ENCODE data around the gene PARD3.

The PARD3 gene

GRCh38 chr10:34109495-34109894, 705.6 kb downstream of the PARD3 start:
- DNase-seq: no peak

- no peak for DNase-seq
These were observed 707.2 kb downstream of the PARD3 start for GRCh38 chr10:34107626-34108516.

GRCh38 chr10:34106356-34106885, 708.7 kb downstream of the PARD3 start:
- no peak for DNase-seq

GRCh38 chr10:34104829-34105572, 710.1 kb downstream of the PARD3 start:
- no peak for DNase-seq

DNA sequence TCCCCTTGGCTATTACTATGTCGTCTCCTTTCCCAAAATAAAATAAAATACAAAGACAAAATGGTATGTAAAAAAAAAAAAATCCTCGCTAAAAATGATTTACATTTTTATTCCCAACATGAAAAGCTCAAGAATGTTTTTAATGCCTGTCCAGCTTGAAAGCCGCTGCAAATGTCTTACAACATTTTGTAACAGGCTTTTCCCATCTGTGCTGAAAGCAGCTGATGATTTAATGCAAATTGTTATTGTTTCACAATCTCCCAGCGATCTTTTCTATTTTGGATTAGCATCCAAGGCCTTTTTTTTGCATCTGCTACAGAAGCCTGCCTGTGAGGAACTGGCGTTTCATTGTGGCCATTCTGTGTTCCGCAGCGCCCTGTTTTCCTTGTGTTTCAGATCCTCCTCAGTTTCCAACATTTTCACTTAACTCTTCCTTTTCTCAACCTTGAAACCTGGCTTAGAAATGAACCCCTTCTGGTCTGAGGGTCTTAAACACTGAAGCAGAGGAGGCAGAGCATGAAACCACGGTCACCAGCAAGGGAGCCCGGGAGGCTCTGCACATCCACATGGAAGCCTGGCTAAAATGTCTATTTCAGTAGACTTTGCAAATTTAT, 712.1 kb downstream of the PARD3 start:
- DNase-seq: no peak

DNA sequence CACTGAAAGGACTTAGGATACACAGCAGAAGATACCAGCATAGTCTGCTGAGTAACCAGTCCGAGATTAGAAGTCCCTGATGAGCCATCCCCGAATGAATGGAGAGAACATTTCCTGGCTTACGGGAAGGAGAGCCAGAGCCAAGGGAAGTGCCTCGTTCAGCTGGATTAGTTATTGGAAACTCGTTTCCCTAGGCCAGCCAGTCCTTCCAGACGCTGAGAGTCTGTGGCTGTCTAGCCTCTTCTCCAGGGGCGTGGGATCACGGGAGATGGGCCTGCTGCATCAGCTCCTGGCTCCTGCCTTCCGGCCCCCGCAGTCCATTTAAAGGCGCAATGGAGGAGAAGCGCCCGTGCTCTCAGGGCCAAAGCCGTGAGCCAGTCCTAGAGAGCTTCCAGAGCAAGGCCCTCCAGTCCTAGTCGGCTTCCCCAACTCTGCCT, 712.8 kb downstream of the PARD3 start:
- DNase-seq: no peak

DNA sequence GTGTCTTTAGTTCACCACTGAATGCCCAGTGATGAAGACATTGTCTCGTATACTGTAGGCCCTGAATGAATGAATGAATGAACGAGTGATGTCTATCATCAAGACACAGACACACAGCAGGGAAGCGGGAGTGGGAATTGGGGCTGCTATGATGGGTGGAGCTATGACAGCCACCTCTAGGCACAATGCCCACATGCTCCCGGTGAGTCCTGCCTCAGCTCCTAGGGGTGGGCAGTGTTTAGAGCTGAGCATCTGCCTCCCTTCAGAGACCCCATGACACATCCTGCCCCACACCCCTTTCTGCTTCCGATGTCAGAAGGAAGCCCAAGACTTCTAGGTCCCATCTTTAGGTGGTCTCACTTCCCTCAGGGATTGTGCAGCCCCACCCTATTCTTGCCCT, 714.1 kb downstream of the PARD3 start:
- no peak for DNase-seq

- DNase-seq: no peak
These were observed 716.1 kb downstream of the PARD3 start for GRCh38 chr10:34098821-34099567.

GRCh38 chr10:34097682-34098081, 717.4 kb downstream of the PARD3 start:
- DNase-seq: no peak

DNA sequence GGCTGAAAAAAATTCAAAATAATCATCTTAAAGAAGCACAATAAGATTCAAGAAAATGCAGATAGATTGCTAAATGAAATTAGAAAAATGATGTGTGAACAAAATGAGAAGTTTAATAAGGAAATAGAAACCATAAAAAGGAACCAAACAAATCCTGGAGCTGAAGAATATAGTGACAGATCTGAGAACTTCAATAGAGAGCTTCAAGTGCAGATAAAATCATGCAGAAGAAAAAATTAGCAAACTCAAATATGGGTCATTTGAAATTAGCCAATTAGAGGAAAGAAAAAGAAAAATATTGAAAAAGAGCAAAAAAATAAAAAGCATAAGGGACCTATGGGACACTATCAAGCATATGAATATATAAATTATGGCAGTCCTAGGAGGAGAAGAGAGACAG, 720.1 kb downstream of the PARD3 start:
- DNase-seq: no peak

DNA sequence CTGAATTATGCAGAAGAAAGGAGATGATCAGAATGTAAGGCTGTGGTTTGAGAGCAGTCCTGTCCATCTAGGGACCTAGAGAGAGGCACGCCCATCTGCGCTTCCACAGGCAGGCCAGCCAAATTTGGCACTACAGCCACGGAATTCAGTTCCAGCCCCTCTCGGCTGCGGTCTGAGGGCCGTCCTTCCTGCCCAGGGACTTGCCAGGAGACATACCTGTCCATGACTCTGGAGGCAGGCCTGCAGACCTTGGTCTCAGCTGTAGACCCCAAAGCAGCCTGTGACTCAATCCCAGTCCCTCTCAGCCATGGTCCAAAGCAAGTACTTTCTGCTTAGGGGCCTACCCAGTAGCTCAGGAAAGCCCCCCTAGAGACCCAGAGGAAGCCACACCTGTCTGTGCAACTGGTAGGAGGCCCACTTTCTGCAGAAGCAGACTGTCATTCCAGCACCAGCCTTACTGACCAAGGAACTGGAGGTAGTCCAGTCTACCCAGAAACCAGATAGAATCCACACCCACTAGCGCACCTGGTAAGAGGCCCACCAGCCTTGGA, 720.9 kb downstream of the PARD3 start:
- no peak for DNase-seq

GRCh38 chr10:34092891-34093290, 722.2 kb downstream of the PARD3 start:
- DNase-seq: no peak

- DNase-seq: no peak
These were observed 723.4 kb downstream of the PARD3 start for GRCh38 chr10:34091635-34092195.

- no peak for DNase-seq
These were observed 725.8 kb downstream of the PARD3 start for GRCh38 chr10:34089253-34089652.

DNA sequence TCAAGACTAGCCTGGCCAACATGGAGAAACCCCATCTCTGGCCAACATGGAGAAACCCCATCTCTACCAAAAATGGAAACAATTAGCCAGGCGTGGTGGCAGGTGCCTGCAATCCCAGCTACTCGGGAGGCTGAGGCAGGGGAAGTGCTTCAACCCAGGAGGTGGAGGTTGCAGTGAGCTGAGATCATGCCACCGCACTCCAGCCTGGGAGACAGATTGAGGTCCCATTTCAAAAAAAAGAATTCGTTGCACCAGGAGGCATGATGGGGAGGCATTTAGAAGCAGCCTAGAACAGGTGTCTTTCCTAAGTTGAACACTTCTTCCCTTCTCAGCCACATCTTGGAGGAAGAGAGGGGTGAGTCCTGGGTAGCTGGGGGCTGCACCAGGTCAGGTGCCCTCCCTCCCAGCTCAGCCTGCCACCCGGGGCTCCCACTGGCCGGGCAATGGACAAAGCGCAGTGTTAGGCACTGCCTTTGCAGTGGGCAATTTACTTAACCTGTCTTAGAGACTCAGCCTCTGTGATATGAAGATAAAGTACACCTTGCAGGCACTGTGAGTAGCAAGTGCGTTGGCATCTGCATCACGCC, 726.8 kb downstream of the PARD3 start:
- no peak for DNase-seq

GRCh38 chr10:34087095-34087418, 728.0 kb downstream of the PARD3 start:
- DNase-seq: no peak

GRCh38 chr10:34083567-34083966, 731.5 kb downstream of the PARD3 start:
- no peak for DNase-seq

- no peak for DNase-seq
These were observed 733.1 kb downstream of the PARD3 start for GRCh38 chr10:34081948-34082347.

DNA sequence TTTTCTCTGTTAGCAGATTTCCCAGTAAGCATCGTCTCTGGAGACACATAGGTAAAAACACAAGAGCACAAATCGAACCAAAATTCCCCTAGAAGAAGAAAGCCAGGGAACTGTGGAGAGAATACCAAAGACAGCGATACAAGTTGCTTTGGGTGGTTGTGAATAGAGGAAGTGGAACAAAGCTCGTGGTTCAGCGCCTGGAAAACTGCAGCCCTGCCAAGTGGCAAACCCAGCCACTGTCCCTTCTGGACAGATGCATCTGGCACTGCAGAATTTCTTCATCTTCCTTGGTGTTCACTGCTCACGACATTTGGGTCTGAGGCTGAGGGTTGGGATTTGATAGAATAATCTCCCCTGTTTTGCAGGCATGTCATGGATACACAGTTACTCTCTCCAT, 733.8 kb downstream of the PARD3 start:
- no peak for DNase-seq

GRCh38 chr10:34080485-34081346, 734.4 kb downstream of the PARD3 start:
- DNase-seq: no peak
